ENCODE results near the gene CDH4.
"Not testable (repeated sequence)": the region's sequence is repeated elsewhere in the genome, so short reads cannot be mapped to it uniquely, and the experiment has no call there.

The CDH4 gene

DNA sequence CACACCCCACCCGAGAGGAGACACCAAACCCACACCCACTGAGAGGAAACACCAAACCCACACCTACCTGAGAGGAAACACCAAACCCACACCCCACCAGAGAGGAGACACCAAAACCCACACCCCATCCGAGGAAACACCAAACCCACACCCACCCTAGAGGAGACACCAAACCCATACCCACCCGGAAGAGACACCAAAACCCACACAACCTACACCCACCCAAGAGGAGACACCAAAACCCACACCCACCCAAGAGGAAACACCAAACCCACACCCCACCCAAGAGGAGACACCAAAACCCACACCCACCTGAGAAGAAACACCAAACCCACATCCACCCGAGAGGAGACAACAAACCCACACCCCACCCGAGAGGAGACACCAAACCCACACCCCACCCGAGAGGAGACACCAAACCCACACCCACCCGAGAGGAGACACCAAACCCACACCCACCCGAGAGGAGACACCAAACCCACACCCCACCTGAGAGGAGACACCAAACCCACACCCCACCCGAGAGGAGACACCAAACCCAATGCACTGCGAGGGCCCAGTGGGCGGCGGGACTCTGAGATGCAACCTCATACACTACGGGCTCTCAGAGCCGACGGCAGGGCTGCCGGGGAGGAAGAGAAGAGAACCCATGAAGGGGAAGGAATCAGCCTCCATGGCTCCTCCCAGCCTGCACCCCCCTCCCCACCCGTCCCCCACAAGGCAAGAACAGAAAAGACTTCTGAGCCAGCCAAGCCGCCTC, 730.3 kb downstream of the CDH4 start:
- no peak for FAIRE-seq

DNA sequence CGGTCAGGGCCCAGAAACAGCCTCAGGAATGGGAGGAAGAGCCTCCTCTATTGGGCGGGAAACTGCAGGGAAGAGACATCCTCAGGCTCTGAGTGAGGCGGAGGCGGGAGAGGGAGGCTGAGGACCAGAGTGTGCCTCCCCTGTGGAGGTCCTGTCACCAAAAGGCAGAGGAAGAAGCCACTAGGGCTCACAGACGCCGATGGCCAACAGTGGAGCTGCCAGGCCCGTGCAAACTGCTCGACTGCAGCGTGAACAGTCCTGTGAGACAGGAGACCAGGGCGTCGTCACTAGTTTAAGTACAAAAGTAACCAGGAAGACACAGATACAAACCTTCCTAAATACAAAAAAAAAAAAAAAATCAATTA, 730.9 kb downstream of the CDH4 start:
- DNase-seq (ENCODE audit: insufficient read length, low spot score) (no peak), FAIRE-seq (no peak)

More for the DNA sequence above, 730.3 kb downstream of the CDH4 start:
- no peak for DNase-seq (ENCODE audit: insufficient read length, low spot score)

DNA sequence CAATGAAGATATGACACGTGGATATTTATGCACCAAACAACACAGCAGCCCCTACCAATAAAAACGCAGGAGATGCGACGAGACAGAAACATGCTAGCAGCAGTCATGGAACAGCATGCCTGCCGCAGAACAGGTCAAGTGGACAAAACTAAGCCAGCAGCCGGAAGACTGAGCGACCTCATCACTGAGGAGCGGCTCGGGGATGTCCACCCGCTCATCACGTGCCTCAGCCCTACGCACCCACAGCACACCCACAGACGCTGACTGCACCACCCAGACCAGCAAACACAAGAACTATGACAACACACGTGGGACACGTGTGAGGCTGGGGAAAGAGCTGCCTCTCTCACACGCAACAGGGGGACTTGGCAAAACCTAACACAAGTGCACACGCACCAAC, 731.9 kb downstream of the CDH4 start:
- FAIRE-seq (no peak), DNase-seq (ENCODE audit: insufficient read length, low spot score) (no peak)

DNA sequence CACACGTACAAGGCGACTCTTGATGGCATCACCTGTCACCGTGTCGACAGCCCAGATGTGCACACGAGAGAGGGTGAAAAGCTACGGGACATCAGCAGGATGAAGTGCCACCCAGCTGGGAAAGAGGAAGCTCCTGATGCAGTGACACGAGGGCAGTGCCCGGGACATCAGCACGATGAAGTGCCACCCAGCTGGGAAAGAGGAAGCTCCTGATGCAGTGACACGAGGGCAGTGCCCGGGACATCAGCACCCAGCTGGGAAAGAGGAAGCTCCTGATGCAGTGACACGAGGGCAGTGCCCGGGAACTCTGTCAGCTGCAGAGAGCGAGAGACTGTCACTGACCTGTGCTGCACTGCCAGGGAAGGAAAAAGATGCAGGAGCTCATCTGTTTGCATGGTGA, 732.4 kb downstream of the CDH4 start:
- FAIRE-seq = not testable (repeated sequence)

DNA sequence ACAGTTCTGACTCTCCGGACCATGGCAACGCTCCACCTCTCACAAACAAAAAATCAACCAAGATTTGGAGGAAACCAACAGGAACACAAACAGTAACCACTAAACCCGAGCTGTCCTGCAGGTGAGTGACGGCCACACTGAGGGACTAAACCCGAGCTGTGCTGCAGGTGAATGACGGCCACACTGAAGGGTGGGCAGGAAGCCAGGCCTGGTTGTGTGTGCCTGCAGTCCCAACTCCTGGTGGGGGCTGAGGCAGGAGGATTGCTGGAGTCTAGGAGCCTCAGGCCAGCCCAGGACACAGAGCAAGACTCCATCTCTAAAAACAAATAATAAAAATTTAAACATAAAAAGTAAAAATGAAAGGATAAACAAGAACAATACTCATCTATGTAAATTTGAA, 733.0 kb downstream of the CDH4 start:
- FAIRE-seq (no peak), DNase-seq (ENCODE audit: insufficient read length, low spot score) (no peak)

More for the DNA sequence above, 732.4 kb downstream of the CDH4 start:
- not testable (repeated sequence) for DNase-seq (ENCODE audit: insufficient read length, low spot score)

DNA sequence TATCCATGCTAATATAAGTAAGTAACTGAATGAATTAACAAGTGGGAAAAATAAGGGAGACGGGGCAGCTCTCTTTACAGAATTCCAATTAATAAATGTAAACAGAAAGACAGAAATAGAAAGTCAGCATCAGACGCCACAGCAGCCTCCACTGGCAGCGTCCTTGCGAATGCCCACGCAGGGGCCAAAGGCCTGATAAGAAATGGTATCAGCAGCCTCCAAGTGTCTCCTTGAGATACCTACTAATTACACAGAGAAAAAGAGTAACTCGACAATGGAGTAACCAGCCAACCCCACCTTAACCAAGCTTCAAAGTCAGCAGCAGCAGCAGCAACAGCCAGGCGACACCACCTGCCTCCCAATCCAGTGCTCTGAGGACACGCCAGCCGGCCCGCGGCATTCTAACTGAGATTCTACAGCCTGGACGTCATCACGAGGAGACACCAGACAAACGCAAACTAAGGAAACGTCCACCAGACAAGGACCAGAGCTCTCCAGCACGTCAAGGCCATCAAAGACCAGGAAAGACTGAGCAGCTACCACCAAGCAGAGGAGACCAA, 734.8 kb downstream of the CDH4 start:
- no peak for FAIRE-seq
- no peak for DNase-seq (ENCODE audit: insufficient read length, low spot score)

DNA sequence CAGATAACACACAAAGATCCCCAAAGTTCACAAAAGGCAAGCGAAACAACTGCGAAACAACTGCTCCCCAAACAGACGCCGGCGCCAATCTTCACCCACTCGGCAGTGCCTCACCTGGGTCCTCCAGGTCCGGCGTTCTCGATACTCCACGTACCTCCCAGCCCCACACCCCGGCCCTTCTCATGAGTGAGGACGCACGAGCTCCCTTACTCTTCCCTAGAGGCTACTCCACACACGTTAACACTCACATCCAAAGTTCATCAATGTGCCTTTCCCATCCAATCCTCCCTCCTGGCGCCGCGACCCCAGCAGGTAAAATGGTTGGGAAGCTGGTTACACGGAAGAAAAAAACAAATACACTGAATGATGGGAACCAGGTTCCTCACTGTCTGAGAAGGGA, 736.6 kb downstream of the CDH4 start:
- DNase-seq (ENCODE audit: insufficient read length, low spot score) (no peak), FAIRE-seq (no peak)

DNA sequence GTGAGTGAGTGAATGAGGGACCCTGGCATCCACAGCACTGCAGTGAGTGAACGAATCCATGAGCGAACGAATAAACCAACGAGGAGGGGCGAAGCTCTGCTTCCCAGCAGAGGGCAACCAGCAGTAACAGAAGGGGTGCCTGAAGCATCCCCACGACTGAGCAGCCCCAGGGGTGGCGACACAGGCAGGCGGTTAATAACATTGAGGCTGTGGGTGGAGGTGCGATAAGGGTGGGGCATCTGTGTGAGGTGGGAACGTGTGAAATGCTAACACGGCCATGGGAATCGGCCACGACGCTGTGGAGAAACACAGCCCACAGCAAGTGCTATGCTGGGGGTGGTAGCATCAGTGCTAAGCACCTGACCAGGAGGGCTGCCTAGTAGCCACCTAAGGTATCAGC, 737.7 kb downstream of the CDH4 start:
- no peak for DNase-seq (ENCODE audit: insufficient read length, low spot score)
- no peak for FAIRE-seq

Measured in GM19239 (cell line).